Activated T-helper 9 cell treated with anti-CD3 and anti-CD28 coated beads, Interleukin-2, amount 50 U/mL, for 16 hours (primary cell): ENCODE data around the gene USP40.

Experiments
- DNase-seq: peaks from one replicate; pipeline ENCODE4 v3.0.0-alpha.2; 2020; ENCODE audit warnings: low read depth

USP40 gene

DNA sequence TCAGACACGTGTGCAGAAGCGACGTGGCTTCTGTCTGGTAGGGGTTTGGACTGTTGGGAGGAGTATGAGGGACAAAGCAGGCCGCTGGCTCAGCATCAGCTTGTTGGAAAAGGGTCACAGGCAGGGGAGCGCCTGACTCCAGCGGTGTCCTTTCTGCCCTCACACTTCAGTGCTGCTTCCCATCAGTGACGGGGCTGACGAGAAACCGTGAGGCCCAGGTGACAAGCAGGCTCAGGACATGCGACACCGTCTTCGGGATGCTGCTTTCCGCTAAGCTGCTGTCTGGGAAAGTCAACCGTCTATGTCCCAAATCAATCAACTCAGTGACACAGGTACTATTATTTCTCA lies 90.5 kb downstream of the USP40 start:
- no peak for DNase-seq

DNA sequence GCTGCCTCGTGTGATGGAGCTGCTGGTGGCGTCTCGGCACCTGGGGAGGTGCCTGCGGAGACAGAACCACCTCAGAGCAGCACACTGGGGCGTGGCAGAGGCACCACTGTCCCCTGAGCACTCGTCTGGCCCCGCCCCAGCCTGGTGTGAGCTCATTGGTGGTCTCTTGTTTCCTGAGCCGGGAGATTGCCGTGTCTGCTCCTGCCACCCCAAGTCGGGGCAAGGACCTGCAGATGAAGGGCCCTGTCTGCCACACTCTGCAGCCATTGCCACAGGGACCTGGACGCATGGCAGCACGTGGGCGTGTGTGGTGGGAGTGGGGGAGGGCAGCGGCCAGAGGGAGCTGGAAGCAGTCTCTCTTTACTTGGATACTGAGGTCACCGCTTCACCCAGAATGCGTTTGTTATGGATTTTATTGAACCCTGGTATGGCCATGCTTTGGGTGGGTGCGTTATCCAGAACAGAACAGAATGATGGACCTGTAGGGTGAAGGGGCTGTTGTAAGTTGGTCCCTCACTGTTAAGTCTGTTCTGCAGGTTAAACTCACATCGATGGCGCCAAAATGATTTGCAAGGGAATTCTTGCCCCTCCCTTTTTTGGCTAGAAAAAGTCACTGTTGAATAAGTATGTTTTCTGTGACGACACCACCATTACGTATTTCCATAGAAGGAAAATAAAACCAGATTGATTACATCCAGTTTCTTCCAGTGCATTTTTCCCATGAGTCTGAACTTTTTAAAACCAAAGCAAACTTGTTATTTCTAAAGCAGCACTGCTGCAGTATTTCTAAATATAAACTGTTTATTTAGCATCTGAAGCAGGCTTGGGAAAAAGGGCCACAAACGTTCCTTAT lies 92.0 kb downstream of the USP40 start:
- DNase-seq, result no peak

GRCh38 chr2:233473878-233474277 lies 92.7 kb downstream of the USP40 start:
- no peak for DNase-seq

GRCh38 chr2:233473386-233473791 lies 93.2 kb downstream of the USP40 start:
- DNase-seq, result no peak

DNA sequence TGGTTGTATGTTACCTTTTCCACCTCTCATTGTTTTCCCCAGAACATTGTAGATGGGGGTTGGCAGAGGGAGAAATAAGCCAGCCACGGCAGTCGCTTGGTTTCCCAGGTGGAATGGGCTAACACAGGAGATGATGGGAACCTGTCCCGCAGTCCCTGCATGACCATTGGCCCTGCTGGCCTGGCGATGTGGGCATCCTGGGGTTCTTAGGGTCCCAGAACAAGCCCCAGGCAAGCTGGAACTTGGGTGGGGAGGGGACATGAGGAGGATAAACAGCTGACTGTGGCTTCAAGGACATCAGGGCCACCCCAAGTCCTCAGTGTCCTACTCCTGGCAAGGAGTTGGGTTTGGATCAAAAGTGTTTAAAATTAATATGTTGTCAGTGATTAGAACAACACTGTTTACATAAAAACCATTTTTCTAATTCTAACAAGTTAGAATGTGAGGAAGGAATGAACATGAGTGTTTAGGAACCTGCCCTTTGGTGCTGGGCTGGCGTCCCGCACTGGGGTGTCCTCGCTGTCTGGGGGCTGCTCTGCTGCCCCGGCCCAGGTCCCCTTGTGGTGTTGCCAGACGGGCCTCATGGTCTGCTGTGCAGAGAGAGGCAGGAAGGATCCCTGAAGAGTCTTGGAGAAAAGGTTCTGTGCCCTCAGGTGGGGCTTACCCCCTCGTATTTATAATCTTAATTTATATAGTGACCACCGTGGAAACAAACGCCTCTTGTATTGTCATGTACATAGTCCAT lies 95.1 kb downstream of the USP40 start:
- DNase-seq, result no peak

DNA sequence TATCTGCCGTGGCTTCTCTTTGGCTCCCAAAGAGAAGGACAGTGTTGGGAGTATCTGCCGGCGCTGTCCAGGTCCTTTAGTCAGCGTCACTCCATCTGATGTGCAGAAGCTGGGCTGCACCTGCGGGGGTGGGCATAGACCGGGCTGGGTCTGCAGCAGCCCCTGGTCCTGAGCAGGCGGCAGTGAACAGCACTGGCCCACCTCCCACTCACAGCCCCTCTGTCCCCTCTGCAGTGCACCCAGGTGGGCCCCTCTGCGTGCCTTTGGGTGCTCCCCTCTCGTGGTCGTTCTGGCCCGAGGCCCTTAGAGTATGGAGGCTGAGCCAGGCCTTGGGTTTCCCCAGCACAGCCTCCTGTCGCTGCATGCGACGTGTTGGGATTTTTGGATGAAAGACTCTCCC lies 95.7 kb downstream of the USP40 start:
- DNase-seq, result no peak

DNA sequence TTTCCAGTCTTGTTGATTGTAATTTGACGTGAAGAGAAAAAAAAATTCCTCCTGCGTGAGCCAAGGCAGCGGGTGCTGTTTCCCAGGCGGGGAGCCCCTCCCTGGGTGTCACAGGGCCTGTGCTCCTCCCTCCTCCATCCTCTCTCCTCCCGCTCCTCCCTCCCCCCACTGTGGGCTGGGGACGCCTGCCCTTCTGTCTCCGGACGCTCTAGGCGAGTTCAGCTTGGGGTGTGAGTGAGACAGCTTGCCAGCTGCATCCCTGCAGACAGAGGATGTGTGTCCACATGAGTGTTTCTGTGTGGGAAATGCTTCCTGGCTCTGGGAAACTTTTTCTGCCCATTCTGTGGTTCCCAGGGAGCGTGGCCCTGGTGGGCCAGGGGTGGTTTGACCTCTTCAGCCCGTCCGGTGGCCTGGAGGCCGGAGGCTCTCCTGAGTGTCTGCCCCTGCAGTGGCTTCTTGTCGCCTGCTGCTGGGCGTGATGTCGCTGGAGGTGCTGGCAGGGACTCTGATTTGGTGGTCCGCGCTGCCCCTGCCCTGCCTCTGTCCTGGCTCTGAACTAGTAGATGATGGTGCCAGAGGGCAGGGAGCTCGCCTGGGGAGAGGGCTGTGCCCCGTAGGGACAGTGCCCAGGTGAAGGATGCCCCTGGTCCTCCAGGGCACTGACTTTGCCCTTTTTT lies 96.4 kb downstream of the USP40 start:
- no peak for DNase-seq

DNA sequence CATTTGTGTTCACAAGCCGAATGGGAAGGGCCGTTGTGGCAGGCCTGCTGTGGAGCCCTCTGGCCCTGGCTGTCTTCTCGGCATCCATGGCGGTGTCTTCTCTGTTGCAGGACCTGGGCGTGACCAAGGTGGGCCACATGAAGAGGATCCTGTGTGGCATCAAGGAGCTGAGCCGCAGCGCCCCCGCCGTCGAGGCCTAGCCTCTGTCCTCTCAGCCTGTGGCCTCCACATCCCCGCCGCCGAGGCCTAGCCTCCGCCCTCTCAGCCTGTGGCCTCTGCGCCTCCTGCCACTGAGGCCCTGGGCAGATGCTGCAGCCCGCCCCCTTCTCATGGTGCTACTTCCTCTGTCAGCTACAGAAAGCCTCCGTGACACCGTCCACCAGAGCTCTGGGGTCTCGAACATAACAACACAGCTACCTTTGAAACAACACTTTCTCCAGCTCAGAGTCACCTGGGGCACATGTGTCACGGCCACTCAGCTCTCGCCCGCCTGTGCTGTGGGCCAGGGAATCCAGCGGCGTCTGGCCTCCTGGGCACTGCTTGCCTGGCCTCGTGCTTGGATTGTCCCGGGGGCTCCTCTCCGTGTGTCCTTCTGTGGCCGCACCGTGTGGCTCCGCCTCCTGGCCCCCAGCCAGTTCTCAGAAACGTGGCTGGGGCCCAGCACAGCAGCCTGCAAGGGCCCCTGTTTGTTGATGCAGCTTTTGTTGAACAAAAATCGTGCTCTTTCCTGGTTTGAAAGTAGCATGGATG lies 97.1 kb downstream of the USP40 start:
- no peak for DNase-seq

DNA sequence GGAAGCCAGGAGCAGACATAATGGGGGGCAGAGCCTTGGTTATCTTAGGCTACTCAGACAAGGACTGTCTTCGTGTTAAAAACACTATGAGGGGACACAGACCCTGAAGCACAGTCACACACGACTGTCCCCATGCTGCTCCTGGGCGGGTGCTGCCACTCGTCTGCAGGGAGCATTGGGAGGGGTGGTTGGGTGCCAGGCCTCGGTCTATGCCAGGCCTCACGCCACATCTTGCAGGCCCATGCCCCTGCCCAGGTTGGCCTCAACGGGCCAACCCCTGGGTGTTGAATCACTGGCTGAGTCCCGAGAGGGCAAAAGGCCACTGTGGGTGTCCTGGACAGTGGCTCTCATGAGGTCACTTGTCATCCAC lies 97.9 kb downstream of the USP40 start:
- DNase-seq, result no peak

- DNase-seq, result no peak
These were observed 98.4 kb downstream of the USP40 start for GRCh38 chr2:233468047-233468740.

DNA sequence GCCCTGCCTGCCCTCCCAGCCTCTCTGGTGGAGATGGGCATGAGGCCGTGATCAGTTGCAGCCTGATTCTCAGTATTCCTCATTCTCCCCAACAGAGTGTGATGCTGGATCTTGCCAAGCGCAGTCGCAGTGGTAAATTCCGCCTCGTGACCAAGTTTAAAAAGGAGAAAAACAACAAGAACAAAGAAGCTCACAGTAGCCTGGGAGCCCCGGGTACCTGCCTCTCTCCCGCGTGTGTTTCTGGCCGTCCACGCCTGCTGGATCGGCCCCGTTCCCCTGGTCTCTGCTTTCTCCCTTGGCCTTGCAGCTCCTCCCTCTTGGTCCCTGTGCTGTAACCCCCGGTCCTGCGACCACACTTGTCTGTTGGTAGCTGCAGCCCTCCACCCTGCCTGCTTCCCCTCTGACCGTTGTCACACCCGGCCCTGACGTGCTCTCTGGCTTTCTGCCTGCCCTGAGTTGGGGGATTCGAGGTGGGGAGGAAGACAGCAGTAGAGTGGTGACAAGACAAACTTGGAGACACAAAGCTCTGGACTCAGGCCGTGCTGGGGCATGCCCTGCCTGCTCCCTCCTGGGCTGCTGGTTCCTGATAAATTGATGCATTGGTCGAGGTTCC lies 99.5 kb downstream of the USP40 start:
- no peak for DNase-seq

DNA sequence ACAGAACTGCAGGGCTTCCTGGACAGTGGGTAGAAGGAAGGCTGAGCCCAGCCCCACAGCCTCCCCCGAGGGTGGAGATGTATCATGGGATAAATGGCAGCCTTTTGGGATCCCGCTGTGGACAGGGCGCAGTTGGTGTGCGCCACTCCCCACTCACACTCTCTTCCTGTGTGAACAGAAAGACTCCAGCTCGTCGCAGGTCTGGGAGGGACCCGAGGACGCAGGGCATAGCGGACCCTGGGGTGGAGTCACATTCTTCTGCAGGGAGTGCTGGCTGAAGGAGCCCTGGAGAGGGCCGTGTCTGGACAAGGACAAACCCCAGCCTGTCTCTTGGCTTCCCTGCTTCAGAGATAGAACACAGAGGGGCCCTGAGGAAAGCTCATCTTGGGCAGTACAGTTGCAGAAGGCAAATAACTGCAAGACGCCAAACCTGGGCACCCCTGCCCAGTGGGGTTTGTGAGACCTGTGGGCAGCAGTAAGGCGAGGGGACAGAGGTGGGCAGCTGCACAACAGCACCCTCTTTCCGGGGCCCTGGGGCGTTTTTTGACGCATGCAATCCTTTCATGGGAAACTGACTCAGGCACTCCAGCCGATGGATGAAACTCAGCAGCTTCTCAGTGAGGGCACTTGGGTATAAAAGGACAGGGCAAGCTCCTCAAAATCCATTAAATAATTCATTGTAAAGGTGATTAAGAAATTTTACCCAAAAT lies 101.9 kb downstream of the USP40 start:
- no peak for DNase-seq

- DNase-seq, result no peak
These were observed 102.5 kb downstream of the USP40 start for GRCh38 chr2:233464056-233464455.

DNA sequence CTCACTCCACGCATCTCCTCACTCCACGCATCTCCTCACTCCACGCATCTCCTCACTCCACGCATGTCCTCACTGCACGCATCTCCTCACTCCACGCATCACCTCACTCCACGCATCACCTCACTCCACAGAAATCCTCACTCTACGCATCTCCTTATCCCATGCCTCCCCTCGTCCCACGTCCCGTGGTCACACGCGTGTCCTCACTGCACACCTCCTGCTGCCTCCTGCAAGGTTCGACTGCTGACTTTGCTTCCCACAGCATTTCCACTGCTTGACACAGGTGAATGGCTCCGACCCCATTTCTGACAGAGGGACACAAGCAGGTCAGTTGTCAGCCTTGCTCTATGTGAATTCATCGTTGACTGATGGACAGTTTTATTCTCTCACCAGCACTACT lies 103.0 kb downstream of the USP40 start:
- no peak for DNase-seq

DNA sequence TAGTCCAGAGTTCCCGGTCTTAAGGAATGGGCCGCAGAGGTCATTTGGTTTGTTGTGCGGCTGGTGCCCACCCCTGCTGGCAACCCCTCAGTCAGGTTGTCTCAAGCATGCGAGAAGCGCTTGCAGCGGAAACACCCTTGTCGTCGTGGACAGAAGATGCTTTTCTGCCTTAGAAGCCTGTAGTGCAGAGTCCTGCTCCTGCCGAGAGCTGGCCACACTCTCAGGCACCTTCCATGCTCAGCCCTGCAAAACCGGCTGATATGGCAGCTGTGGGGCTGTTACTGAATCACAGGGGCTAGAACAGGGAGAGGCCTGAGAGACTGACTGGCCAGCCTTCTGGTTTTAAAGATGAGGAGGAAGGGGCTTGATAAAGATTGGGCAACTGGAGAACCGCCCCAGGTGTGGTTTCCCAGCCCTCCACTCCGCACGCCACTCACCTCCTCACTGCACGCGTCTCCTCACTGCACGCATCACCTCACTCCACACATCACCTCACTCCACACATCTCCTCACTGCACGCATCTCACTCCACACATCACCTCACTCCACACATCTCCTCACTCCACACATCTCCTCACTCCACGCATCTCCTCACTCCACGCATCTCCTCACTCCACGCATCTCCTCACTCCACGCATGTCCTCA lies 103.6 kb downstream of the USP40 start:
- DNase-seq, result no peak

DNA sequence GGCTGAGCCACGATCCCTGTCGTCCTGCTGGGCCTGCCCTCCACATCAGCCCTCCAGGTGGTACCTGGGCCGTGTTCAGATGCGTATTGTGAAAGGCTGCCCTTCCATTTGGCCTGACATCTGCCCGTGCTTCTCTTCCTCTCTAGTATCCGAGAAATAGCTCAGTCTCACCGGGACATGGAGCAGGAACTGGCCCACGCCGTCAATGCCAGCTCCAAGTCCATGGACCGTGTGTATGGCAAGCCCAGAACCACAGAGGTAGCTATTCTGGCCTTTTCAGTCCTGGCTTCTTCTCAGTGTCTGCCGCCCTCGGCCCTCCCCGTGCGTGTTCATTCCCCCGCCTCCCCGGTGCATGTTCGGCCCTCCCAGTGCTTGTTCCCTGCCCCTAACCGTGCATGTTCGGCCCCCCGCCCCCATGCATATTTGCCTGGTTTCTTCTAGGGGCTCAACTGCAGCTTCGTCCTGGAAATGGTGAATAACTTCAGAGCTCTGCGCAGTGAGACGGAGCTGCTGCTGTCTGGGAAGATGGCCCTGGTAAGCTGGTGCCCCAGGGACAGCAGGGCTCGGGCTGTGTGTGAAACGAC lies 104.3 kb downstream of the USP40 start:
- DNase-seq, result no peak

GRCh38 chr2:233461481-233461891 lies 105.1 kb downstream of the USP40 start:
- DNase-seq, result no peak

- DNase-seq, result no peak
These were observed 105.7 kb downstream of the USP40 start for GRCh38 chr2:233460726-233461441.

GRCh38 chr2:233459426-233459825 lies 107.2 kb downstream of the USP40 start:
- DNase-seq, result no peak
